PFSK-1 (cell line): ENCODE measurements around the gene EXPH5.

Experiments
- POLR2AphosphoS5 ChIP-seq: IDR thresholded peaks from 2 replicates; pipeline ENCODE4 v1.6.1; 2012; ENCODE audit warnings: low read depth, mild to moderate bottlenecking, control low read depth, low read length, moderate library complexity
- SIN3A ChIP-seq: IDR thresholded peaks from 2 replicates; pipeline ENCODE4 v1.6.1; 2012; ENCODE audit warnings: mild to moderate bottlenecking, low read length, moderate library complexity, borderline replicate concordance; ENCODE audit not compliant: insufficient read depth
- TAF1 ChIP-seq: IDR thresholded peaks from 2 replicates; pipeline ENCODE4 v1.6.1; 2012; ENCODE audit warnings: low read length, control low read depth, borderline replicate concordance; ENCODE audit not compliant: insufficient read depth
- TF ChIP-seq, protein P1 (sequence below), 2 experiments: IDR thresholded peaks; 2 replicates each; pipeline versions ENCODE4 v1.6.1 to v1.8.0; 2011 to 2012; ENCODE audit warnings: low read depth in 2 of 2, low read length in 2 of 2, control low read depth in 1 of 2, inconsistent platforms in 1 of 2, mild to moderate bottlenecking in 1 of 2, moderate library complexity in 1 of 2; ENCODE audit not compliant: insufficient read depth in 1 of 2

DNA sequence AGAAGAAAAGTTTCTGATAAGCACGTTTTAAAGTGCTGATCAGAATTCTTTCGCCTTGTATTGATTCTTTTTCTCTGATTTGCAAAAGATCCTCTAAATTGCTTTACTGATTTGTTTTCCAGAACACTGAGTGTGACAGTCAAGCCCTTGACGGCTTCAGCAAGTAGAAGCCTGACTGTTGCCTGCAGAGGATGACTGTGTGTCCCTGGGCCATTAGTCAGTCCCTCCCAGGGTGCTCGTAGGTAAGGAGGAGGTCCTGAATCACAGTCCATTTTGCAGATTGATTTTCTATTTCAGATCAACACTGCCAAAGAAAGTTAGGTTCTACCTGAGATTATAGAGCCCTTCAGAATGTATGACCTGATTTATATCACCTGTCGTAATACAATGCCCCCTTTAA lies 56.8 kb downstream of the EXPH5 start:
- no peak for TF ChIP-seq TAF1
- no peak for TF ChIP-seq POLR2AphosphoS5
- TF ChIP-seq SIN3A: no peak
- TF ChIP-seq, protein P1, sequence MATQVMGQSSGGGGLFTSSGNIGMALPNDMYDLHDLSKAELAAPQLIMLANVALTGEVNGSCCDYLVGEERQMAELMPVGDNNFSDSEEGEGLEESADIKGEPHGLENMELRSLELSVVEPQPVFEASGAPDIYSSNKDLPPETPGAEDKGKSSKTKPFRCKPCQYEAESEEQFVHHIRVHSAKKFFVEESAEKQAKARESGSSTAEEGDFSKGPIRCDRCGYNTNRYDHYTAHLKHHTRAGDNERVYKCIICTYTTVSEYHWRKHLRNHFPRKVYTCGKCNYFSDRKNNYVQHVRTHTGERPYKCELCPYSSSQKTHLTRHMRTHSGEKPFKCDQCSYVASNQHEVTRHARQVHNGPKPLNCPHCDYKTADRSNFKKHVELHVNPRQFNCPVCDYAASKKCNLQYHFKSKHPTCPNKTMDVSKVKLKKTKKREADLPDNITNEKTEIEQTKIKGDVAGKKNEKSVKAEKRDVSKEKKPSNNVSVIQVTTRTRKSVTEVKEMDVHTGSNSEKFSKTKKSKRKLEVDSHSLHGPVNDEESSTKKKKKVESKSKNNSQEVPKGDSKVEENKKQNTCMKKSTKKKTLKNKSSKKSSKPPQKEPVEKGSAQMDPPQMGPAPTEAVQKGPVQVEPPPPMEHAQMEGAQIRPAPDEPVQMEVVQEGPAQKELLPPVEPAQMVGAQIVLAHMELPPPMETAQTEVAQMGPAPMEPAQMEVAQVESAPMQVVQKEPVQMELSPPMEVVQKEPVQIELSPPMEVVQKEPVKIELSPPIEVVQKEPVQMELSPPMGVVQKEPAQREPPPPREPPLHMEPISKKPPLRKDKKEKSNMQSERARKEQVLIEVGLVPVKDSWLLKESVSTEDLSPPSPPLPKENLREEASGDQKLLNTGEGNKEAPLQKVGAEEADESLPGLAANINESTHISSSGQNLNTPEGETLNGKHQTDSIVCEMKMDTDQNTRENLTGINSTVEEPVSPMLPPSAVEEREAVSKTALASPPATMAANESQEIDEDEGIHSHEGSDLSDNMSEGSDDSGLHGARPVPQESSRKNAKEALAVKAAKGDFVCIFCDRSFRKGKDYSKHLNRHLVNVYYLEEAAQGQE (IDR thresholded peaks at IDR 0.05; ENCODE audit: insufficient read depth in 1 of 2, low read depth in 2 of 2, low read length in 2 of 2): no peak
